Mesendoderm (in vitro differentiated cells): ENCODE results near the gene KCTD11.

Experiments used
- DNase-seq: peaks from one replicate; pipeline ENCODE4 v3.0.0; 2013
- H2AK5ac ChIP-seq: 2 replicates; pipeline ENCODE4 v1.6.1; 2013; ENCODE audit warnings: low read length, inconsistent platforms
- H2BK120ac ChIP-seq: 2 replicates; pipeline ENCODE4 v1.6.1; 2013; ENCODE audit warnings: low read depth, mild to moderate bottlenecking, low read length, moderate library complexity, mixed read lengths
- H2BK15ac ChIP-seq: replicated peaks from 2 replicates; pipeline ENCODE4 v1.6.1; 2013; ENCODE audit warnings: low read depth, mild to moderate bottlenecking, moderate library complexity
- H2BK5ac ChIP-seq: 2 replicates; pipeline ENCODE4 v1.6.1; 2013; ENCODE audit warnings: low read length, inconsistent platforms
- H3K18ac ChIP-seq: 2 replicates; pipeline ENCODE4 v1.6.1; 2013; ENCODE audit warnings: mild to moderate bottlenecking, low read length, mixed read lengths
- H3K23ac ChIP-seq: one replicate; pipeline ENCODE4 v1.6.1; 2013; ENCODE audit warnings: low read length
- H3K27ac ChIP-seq: 2 replicates; pipeline ENCODE4 v1.5.1; 2013; ENCODE audit warnings: low read depth, mild to moderate bottlenecking, inconsistent platforms, low read length, moderate library complexity
- H3K27me3 ChIP-seq: 2 replicates; pipeline ENCODE4 v1.6.1; 2013; ENCODE audit warnings: low read length, control low read depth, mild to moderate bottlenecking, inconsistent platforms; ENCODE audit not compliant: insufficient read depth, poor library complexity
- H3K36me3 ChIP-seq: 2 replicates; pipeline ENCODE4 v1.6.1; 2013; ENCODE audit warnings: low read length, inconsistent platforms; ENCODE audit not compliant: control insufficient read depth, insufficient read depth
- H3K4ac ChIP-seq: one replicate; pipeline ENCODE4 v1.6.1; 2013; ENCODE audit warnings: low read depth, mild to moderate bottlenecking, low read length, moderate library complexity
- H3K4me1 ChIP-seq: 2 replicates; pipeline ENCODE4 v1.6.1; 2013; ENCODE audit warnings: low read depth, low read length, inconsistent platforms; ENCODE audit not compliant: control insufficient read depth
- H3K4me2 ChIP-seq: 2 replicates; pipeline ENCODE4 v1.6.1; 2013; ENCODE audit warnings: low read length
- H3K4me3 ChIP-seq: 2 replicates; pipeline ENCODE4 v1.5.1; 2013; ENCODE audit warnings: mild to moderate bottlenecking, low read length
- H3K56ac ChIP-seq: one replicate; pipeline ENCODE4 v1.6.1; 2013; ENCODE audit warnings: low read length
- H3K79me1 ChIP-seq: 2 replicates; pipeline ENCODE4 v1.6.1; 2013; ENCODE audit warnings: low read length, inconsistent platforms
- H3K79me2 ChIP-seq: 2 replicates; pipeline ENCODE4 v1.6.1; 2013; ENCODE audit warnings: mild to moderate bottlenecking, low read length; ENCODE audit not compliant: control insufficient read depth, insufficient read depth
- H3K9ac ChIP-seq: 2 replicates; pipeline ENCODE4 v1.6.1; 2013; ENCODE audit warnings: low read length, inconsistent platforms
- H4K5ac ChIP-seq: one replicate; pipeline ENCODE4 v1.6.1; 2013; ENCODE audit warnings: low read length
- H4K8ac ChIP-seq: one replicate; pipeline ENCODE4 v1.6.1; 2013; ENCODE audit warnings: low read depth, mild to moderate bottlenecking, control low read depth, low read length, moderate library complexity
- WGBS: extraction: QIAGEN DNeasy Blood & Tissue Kit; methylation state at CpG from one replicate; pipeline ENCODE4 v1.1.7; 2013; ENCODE audit warnings: low lambda C conversion rate, missing lambda C conversion rate; ENCODE audit not compliant: insufficient coverage; ENCODE audit errors: extremely low coverage; 5-methylcytosine and 5-hydroxymethylcytosine counted together

The KCTD11 gene

GRCh38 chr17:7326186-7326585 is 25.8 kb upstream of the KCTD11 start:
- Histone ChIP-seq H2BK120ac (no peak overlapping the region), H4K5ac (no peak overlapping the region), H3K9ac (no peak overlapping the region), H3K4me3 (no peak overlapping the region), H3K4me2 (no peak overlapping the region), H3K27ac (no peak overlapping the region), H2BK15ac (no peak overlapping the region), H3K79me2 (peaks cover 13% of the 10 kb centered on the region), H3K23ac (no peak overlapping the region), H3K27me3 (no peaks in the 10 kb centered on the region), H3K18ac (no peak overlapping the region), H4K8ac (no peak overlapping the region), H3K56ac (no peak overlapping the region), H3K36me3 (peaks cover 16% of the 10 kb centered on the region), H2AK5ac (no peak overlapping the region), H3K4me1 (no peaks in the 10 kb centered on the region), H2BK5ac (no peak overlapping the region), H3K4ac (no peak overlapping the region), H3K79me1 (peaks cover 11% of the 10 kb centered on the region)
- DNase-seq: no peak
- WGBS: no CpG with 5 or more reads among the region's 11 CpGs

DNA sequence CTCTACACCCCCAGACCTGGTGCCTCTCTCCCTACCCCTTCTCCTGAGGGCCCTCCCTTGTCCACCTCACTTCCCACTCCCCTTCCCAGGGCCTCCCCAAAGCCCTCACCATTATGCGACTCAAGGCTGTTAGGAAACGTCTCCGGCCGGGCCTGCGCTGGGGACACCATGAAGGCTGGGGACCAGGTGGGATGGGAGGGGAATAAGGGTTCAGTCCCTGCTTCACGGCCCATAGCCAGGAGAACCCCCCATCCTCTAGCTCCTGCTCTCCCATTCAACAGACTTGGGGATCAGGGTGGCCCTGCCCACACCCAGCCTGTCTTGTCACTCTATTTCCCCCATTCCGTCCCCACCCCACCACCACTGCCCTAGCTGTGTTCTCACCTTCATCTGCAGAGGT is 24.9 kb upstream of the KCTD11 start:
- no peak overlapping the region for H3K4me2 ChIP-seq
- H3K4me3 ChIP-seq: no peak overlapping the region
- no peak overlapping the region for H2AK5ac ChIP-seq
- no peaks in the 10 kb centered on the region for H3K27me3 ChIP-seq
- no peak for DNase-seq
- peaks cover 13% of the 10 kb centered on the region for H3K79me2 ChIP-seq
- H3K4me1 ChIP-seq: no peaks in the 10 kb centered on the region
- H3K4ac ChIP-seq: no peak overlapping the region
- H3K27ac ChIP-seq: no peak overlapping the region
- H4K8ac ChIP-seq: no peak overlapping the region
- H3K79me1 ChIP-seq: peaks cover 11% of the 10 kb centered on the region
- H3K56ac ChIP-seq: peak overlapping the region; percentile 15
- no CpG with 5 or more reads among the region's 7 CpGs for WGBS
- no peak overlapping the region for H4K5ac ChIP-seq
- no peak overlapping the region for H3K9ac ChIP-seq
- H2BK5ac ChIP-seq: no peak overlapping the region
- no peak overlapping the region for H2BK15ac ChIP-seq
- peaks cover 13% of the 10 kb centered on the region for H3K36me3 ChIP-seq
- H3K18ac ChIP-seq: no peak overlapping the region
- no peak overlapping the region for H3K23ac ChIP-seq
- no peak overlapping the region for H2BK120ac ChIP-seq

DNA sequence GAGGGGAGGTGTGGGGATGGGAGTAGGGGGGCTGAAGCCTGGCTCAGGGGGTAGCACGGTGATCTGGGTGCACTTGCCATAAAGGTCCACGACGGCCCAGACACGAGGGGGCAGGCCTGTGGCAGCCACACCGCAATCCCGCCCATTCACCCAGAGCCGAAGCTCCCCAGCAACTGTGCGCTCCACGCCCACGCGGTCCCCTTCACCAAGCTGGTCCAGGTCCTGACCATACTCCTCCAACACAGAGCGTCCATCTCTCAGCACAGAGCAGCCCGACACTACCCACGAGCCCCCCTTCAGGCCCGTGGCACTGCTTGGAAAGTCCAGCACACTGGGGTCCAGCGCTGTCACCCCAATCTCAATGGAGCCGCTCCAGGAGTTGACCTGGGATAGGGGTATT is 24.5 kb upstream of the KCTD11 start:
- WGBS: no CpG with 5 or more reads among the region's 17 CpGs
- H3K18ac ChIP-seq: no peak overlapping the region
- H2BK5ac ChIP-seq: no peak overlapping the region
- no peak overlapping the region for H2AK5ac ChIP-seq
- H3K4me1 ChIP-seq: no peaks in the 10 kb centered on the region
- peaks cover 13% of the 10 kb centered on the region for H3K79me2 ChIP-seq
- DNase-seq: no peak
- no peak overlapping the region for H3K4me2 ChIP-seq
- no peak overlapping the region for H2BK15ac ChIP-seq
- H2BK120ac ChIP-seq: no peak overlapping the region
- no peak overlapping the region for H3K4me3 ChIP-seq
- peaks cover 11% of the 10 kb centered on the region for H3K79me1 ChIP-seq
- H3K27me3 ChIP-seq: no peaks in the 10 kb centered on the region
- H3K27ac ChIP-seq: no peak overlapping the region
- no peak overlapping the region for H3K23ac ChIP-seq
- peak overlapping the region; percentile 42 for H3K56ac ChIP-seq
- H4K8ac ChIP-seq: no peak overlapping the region
- H3K9ac ChIP-seq: no peak overlapping the region
- no peak overlapping the region for H4K5ac ChIP-seq
- H3K36me3 ChIP-seq: peaks cover 12% of the 10 kb centered on the region
- H3K4ac ChIP-seq: no peak overlapping the region

GRCh38 chr17:7328009-7328408 is 24.0 kb upstream of the KCTD11 start:
- Histone ChIP-seq H2AK5ac (no peak overlapping the region), H3K56ac (peak overlapping the region; percentile 62), H4K5ac (no peak overlapping the region), H3K27me3 (no peaks in the 10 kb centered on the region), H3K4me1 (no peaks in the 10 kb centered on the region), H3K4me3 (no peak overlapping the region), H3K36me3 (peaks cover 7% of the 10 kb centered on the region), H2BK15ac (no peak overlapping the region), H3K4me2 (no peak overlapping the region), H3K4ac (no peak overlapping the region), H2BK5ac (no peak overlapping the region), H4K8ac (no peak overlapping the region), H3K9ac (peak overlapping the region; percentile 26), H2BK120ac (no peak overlapping the region), H3K79me1 (peaks cover 11% of the 10 kb centered on the region), H3K18ac (no peak overlapping the region), H3K27ac (no peak overlapping the region), H3K79me2 (peaks cover 13% of the 10 kb centered on the region), H3K23ac (no peak overlapping the region)
- WGBS: no CpG with 5 or more reads among the region's 1 CpG
- no peak for DNase-seq

GRCh38 chr17:7328840-7329373 is 23.1 kb upstream of the KCTD11 start, which contains the start of gene NEURL4:
NEURL4 (minus strand) TSS chr17:7329335; CDS start chr17:7329312, 23 bp downstream.
- H3K27ac ChIP-seq: peak within 1 kb of the TSS; percentile 78
- H3K4me2 ChIP-seq: peak within 1 kb of the TSS; percentile 100
- H4K5ac ChIP-seq: no peak within 1 kb of the TSS
- no peak within 1 kb of the TSS for H3K18ac ChIP-seq
- WGBS: no CpG with 5 or more reads among the region's 50 CpGs
- H3K79me2 ChIP-seq: peaks cover 13% of the 10 kb centered on the region
- H2AK5ac ChIP-seq: peak within 1 kb of the TSS; percentile 74
- no peaks in the 10 kb centered on the region for H3K4me1 ChIP-seq
- peak; percentile 28 for DNase-seq
- no peak within 1 kb of the TSS for H2BK120ac ChIP-seq
- H3K4ac ChIP-seq: peak within 1 kb of the TSS; percentile 71
- peak within 1 kb of the TSS; percentile 99 for H3K4me3 ChIP-seq
- H3K9ac ChIP-seq: peak within 1 kb of the TSS; percentile 100
- H3K56ac ChIP-seq: peak within 1 kb of the TSS; percentile 100
- no peak within 1 kb of the TSS for H2BK15ac ChIP-seq
- H2BK5ac ChIP-seq: peak within 1 kb of the TSS; percentile 71
- H3K36me3 ChIP-seq: peaks cover 6% of the 10 kb centered on the region
- H4K8ac ChIP-seq: no peak within 1 kb of the TSS
- no peaks in the 10 kb centered on the region for H3K27me3 ChIP-seq
- H3K23ac ChIP-seq: no peak within 1 kb of the TSS
- H3K79me1 ChIP-seq: peaks cover 11% of the 10 kb centered on the region
